ENCODE results near the gene MRPS17.

Gene MRPS17

GRCh38 chr7:55964261-55965099 is 12.8 kb downstream of the MRPS17 start, which contains the start of gene NIPSNAP2:
Gene NIPSNAP2 (plus strand): TSS chr7:55964585. CDS start chr7:55964610, 25 bp downstream.
- no peaks in the 10 kb centered on the region for H3K9me3 Mint-ChIP-seq
- no peaks in the 10 kb centered on the region for H3K27me3 Mint-ChIP-seq
- peak; percentile 83 for ATAC-seq
- H3K4me3 Mint-ChIP-seq = peak within 1 kb of the TSS; percentile 86
- peak; percentile 68 for DNase-seq
- peaks cover 29% of the 10 kb centered on the region for H3K4me1 Mint-ChIP-seq
- H3K27ac Mint-ChIP-seq = peak within 1 kb of the TSS; percentile 78
- H3K36me3 Mint-ChIP-seq (ENCODE audit: low read depth) = peaks cover 4% of the 10 kb centered on the region

GRCh38 chr7:55965100-55965470 is 13.4 kb downstream of the MRPS17 start:
- Mint-ChIP-seq H3K36me3 (ENCODE audit: low read depth) (peaks cover 6% of the 10 kb centered on the region), H3K27ac (peak overlapping the region; percentile 78), H3K4me3 (peak overlapping the region; percentile 86), H3K9me3 (no peaks in the 10 kb centered on the region), H3K4me1 (peaks cover 31% of the 10 kb centered on the region), H3K27me3 (no peaks in the 10 kb centered on the region)
- ATAC-seq (no peak), DNase-seq (no peak)

DNA sequence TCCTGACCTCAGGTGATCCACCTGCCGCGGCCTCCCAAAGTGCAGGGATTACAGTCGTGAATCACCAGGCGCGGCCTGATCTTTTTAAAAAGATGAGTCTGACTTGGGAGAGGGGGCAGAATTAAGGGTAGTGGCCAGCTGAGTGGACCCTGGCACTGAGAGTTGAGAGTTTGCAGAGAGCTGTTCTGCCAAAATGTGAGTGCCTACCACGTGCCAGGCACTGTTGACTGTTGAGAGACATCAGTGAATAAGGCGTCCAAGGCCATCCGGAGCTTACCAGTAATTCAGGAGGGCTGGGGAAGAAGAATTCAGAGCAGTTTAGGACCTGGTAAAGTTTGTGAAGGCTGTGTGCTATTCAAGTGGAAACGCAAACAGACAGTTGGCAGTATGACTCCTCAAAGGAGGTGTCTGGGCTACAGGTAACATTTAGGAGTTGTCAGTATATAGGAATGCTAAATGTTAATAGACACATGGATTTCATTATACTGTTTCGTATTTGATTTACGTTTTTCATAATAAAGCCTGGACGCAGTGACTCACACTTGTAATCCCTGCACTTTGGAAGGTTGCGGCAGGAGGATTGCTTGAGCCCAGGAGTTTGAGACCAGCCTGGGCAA is 14.2 kb downstream of the MRPS17 start:
- H3K36me3 Mint-ChIP-seq (ENCODE audit: low read depth) = peaks cover 9% of the 10 kb centered on the region
- H3K27me3 Mint-ChIP-seq = no peaks in the 10 kb centered on the region
- peak overlapping the region; percentile 86 for H3K4me3 Mint-ChIP-seq
- H3K27ac Mint-ChIP-seq = no peak overlapping the region
- DNase-seq (no peak), ATAC-seq (no peak)
- peaks cover 35% of the 10 kb centered on the region for H3K4me1 Mint-ChIP-seq
- H3K9me3 Mint-ChIP-seq = no peaks in the 10 kb centered on the region

- Mint-ChIP-seq H3K9me3 (no peaks in the 10 kb centered on the region), H3K4me3 (no peak overlapping the region), H3K4me1 (peaks cover 35% of the 10 kb centered on the region), H3K27ac (peak overlapping the region; percentile 28), H3K27me3 (no peaks in the 10 kb centered on the region), H3K36me3 (ENCODE audit: low read depth) (peaks cover 9% of the 10 kb centered on the region)
- ATAC-seq (no peak), DNase-seq (no peak)
These were observed 15.2 kb downstream of the MRPS17 start for GRCh38 chr7:55966851-55967250.

DNA sequence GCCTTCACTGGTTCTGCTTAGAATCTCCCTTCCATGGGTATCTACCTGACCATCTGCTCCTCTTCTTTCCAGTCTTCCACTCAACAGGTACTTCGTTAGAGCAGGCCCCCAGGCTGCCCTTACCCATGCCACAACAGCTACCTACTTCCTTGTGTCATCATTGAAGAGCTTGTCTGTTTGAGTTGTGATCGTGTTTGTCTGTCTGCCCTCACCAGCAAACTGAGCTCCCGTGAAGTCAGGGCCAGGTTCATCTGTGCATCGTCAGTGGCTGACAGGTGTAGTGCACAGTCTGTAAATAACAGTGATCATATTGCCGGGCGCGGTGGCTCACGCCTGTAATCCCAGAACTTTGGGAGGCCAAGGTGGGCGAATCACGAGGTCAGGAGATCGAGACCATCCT is 17.7 kb downstream of the MRPS17 start:
- no peak for ATAC-seq
- H3K36me3 Mint-ChIP-seq (ENCODE audit: low read depth) = peaks cover 9% of the 10 kb centered on the region
- no peaks in the 10 kb centered on the region for H3K27me3 Mint-ChIP-seq
- no peaks in the 10 kb centered on the region for H3K9me3 Mint-ChIP-seq
- no peak overlapping the region for H3K4me3 Mint-ChIP-seq
- no peak for DNase-seq
- no peak overlapping the region for H3K27ac Mint-ChIP-seq
- H3K4me1 Mint-ChIP-seq = peaks cover 23% of the 10 kb centered on the region

DNA sequence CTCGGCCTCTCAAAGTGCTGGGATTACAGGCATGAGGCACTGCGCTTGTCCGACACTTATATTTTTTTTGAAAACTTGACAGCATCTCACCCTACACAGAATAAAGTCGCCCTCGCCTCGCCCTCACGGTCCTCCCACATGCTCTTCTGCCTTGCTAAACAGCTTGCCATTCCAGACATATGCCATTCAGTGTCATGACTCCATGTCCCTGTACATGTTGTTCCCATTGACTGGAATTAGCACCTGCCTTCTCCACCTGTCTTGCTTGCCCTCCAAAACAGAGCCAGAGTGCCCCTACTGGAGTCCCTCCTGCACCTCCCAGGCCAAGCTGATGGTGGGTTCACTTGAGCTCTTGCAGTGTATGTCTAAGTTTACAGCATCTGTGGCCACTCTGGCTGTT is 18.9 kb downstream of the MRPS17 start:
- ATAC-seq = no peak
- Mint-ChIP-seq H3K9me3 (no peaks in the 10 kb centered on the region), H3K4me3 (no peak overlapping the region), H3K27me3 (no peaks in the 10 kb centered on the region), H3K36me3 (ENCODE audit: low read depth) (peaks cover 9% of the 10 kb centered on the region), H3K4me1 (peaks cover 22% of the 10 kb centered on the region), H3K27ac (no peak overlapping the region)
- no peak for DNase-seq

DNA sequence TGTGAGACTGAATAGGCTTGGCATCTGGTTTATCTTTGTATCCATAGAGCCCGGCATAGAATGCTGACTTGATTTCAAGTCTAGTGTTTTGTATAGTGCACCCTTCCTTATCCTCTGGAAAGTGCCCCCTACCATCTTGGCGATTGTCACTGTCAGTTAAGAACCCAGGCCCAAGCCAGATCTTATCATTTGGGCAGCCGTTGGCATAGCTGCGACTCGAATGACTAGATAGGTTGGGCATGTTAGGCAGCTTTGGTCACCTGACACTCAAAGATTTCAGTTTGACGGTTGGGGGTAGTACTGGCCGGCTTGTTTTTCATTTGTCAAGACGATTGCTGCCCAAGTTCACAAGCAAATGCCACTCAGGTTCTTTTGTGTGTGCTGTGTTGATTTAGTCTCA is 19.3 kb downstream of the MRPS17 start:
- no peak for ATAC-seq

GRCh38 chr7:55973747-55974250 is 22.1 kb downstream of the MRPS17 start:
- H3K4me3 Mint-ChIP-seq = no peak overlapping the region
- H3K4me1 Mint-ChIP-seq = peaks cover 10% of the 10 kb centered on the region
- ATAC-seq (no peak), DNase-seq (no peak)
- peaks cover 5% of the 10 kb centered on the region for H3K36me3 Mint-ChIP-seq (ENCODE audit: low read depth)
- no peak overlapping the region for H3K27ac Mint-ChIP-seq
- no peaks in the 10 kb centered on the region for H3K27me3 Mint-ChIP-seq
- H3K9me3 Mint-ChIP-seq = no peaks in the 10 kb centered on the region

More for the DNA sequence above, 19.3 kb downstream of the MRPS17 start:
- H3K9me3 Mint-ChIP-seq = no peaks in the 10 kb centered on the region
- no peaks in the 10 kb centered on the region for H3K27me3 Mint-ChIP-seq
- peaks cover 9% of the 10 kb centered on the region for H3K36me3 Mint-ChIP-seq (ENCODE audit: low read depth)
- H3K4me1 Mint-ChIP-seq = peaks cover 18% of the 10 kb centered on the region
- H3K27ac Mint-ChIP-seq = no peak overlapping the region
- H3K4me3 Mint-ChIP-seq = no peak overlapping the region
- DNase-seq = no peak

- Mint-ChIP-seq H3K9me3 (no peaks in the 10 kb centered on the region), H3K4me1 (no peaks in the 10 kb centered on the region), H3K27me3 (no peaks in the 10 kb centered on the region), H3K36me3 (ENCODE audit: low read depth) (peaks cover 7% of the 10 kb centered on the region), H3K27ac (no peak overlapping the region), H3K4me3 (no peak overlapping the region)
- no peak for DNase-seq
- ATAC-seq = no peak
These were observed 24.4 kb downstream of the MRPS17 start for GRCh38 chr7:55975988-55976633.

- no peak for DNase-seq
- no peaks in the 10 kb centered on the region for H3K27me3 Mint-ChIP-seq
- no peaks in the 10 kb centered on the region for H3K9me3 Mint-ChIP-seq
- peaks cover 12% of the 10 kb centered on the region for H3K36me3 Mint-ChIP-seq (ENCODE audit: low read depth)
- H3K4me1 Mint-ChIP-seq = no peaks in the 10 kb centered on the region
- no peak for ATAC-seq
- H3K4me3 Mint-ChIP-seq = no peak overlapping the region
- H3K27ac Mint-ChIP-seq = no peak overlapping the region
These were observed 26.2 kb downstream of the MRPS17 start for GRCh38 chr7:55977831-55978230.

DNA sequence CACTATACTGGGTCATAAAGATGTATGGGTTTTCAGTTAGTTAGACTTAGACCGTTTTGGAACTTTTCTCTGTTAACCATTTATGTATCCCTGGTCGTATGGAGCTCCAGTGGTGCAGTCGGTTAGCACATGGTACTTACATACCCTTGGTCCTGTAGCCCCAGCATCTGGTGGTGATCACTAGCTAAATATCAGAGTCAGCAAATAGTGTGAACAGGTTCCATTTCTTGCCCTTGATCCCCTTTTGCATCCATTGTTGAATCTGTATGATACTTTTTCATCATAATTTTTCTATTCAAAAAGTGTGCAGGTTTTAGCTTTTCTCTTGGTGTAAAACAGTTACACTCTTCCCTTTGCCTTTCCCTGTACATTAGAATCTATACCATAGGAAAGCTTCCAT is 28.6 kb downstream of the MRPS17 start:
- Mint-ChIP-seq H3K4me1 (no peaks in the 10 kb centered on the region), H3K36me3 (ENCODE audit: low read depth) (peaks cover 16% of the 10 kb centered on the region), H3K27ac (no peak overlapping the region), H3K4me3 (no peak overlapping the region), H3K9me3 (no peaks in the 10 kb centered on the region), H3K27me3 (no peaks in the 10 kb centered on the region)
- DNase-seq (no peak), ATAC-seq (no peak)

DNA sequence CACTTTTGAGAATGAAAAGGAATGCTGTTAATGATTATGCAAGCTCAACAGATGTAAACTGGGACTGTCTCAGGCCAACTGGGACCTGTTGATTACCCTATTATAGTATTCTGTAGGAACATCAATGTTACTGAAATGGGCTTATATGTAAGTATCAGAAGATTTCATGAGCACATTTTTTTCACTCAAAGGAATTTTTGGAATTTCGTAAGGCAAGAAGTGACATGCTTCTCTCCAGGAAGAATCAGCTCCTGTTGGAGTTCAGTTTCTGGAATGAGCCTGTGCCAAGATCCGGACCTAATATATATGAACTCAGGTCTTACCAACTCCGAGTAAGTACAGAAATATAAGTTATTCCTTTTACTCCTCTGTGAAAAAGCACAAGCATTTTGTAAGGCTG is 31.9 kb downstream of the MRPS17 start:
- H3K36me3 Mint-ChIP-seq (ENCODE audit: low read depth) = peaks cover 23% of the 10 kb centered on the region
- ATAC-seq = no peak
- H3K4me1 Mint-ChIP-seq = no peaks in the 10 kb centered on the region
- DNase-seq = no peak
- H3K27ac Mint-ChIP-seq = no peak overlapping the region
- no peaks in the 10 kb centered on the region for H3K27me3 Mint-ChIP-seq
- H3K9me3 Mint-ChIP-seq = no peaks in the 10 kb centered on the region
- H3K4me3 Mint-ChIP-seq = no peak overlapping the region

DNA sequence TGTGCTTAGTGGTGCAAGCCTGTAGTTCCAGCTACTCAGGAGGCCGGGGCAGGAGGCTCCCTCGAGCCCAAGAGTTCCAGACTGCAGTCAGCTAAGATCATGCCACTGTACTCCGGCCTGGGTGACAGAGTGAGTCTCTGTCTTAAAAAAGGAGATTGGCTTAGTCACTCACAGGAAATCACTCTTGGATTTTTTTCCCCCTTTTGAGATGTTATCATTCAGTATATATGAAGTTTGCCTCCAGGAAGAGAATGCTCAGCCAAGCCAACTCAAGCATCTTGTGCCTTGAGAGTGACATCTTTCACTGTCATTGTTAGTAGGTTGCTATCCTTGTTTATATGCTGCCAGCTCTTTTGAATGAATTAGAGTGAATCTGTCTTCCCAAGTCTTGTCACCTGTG is 40.7 kb downstream of the MRPS17 start:
- no peak overlapping the region for H3K27ac Mint-ChIP-seq
- H3K4me3 Mint-ChIP-seq = no peak overlapping the region
- H3K9me3 Mint-ChIP-seq = no peaks in the 10 kb centered on the region
- ATAC-seq = no peak
- H3K4me1 Mint-ChIP-seq = no peaks in the 10 kb centered on the region
- no peaks in the 10 kb centered on the region for H3K27me3 Mint-ChIP-seq
- no peak for DNase-seq
- H3K36me3 Mint-ChIP-seq (ENCODE audit: low read depth) = peaks cover 20% of the 10 kb centered on the region

GRCh38 chr7:55996856-55997500 is 45.3 kb downstream of the MRPS17 start:
- Mint-ChIP-seq H3K36me3 (ENCODE audit: low read depth) (peaks cover 26% of the 10 kb centered on the region), H3K27me3 (no peaks in the 10 kb centered on the region), H3K9me3 (no peaks in the 10 kb centered on the region), H3K4me3 (no peak overlapping the region), H3K4me1 (peaks cover 19% of the 10 kb centered on the region), H3K27ac (no peak overlapping the region)
- DNase-seq = no peak
- ATAC-seq = no peak

All from activated naive CD8-positive, alpha-beta T cell treated with anti-CD3 and anti-CD28 coated beads, Interleukin-2, amount 50 U/mL, for 24 hours (primary cell).